PC-3 (cell line): ENCODE results near the gene HCAR2. TPM values are rescaled to one million over a fixed set of nuclear protein-coding genes. Genes with fewer than 3 reads are reported as not detected.
"Not testable (repeated sequence)": the region's sequence is repeated elsewhere in the genome, so short reads cannot be mapped to it uniquely, and the experiment has no call there.

Experiments
- ATAC-seq: fragments of 200-7000 bp; cut with Tn5 transposase; 2 replicates; pipeline ENCODE4 v1.9.1; 2020; ENCODE audit warnings: mild to moderate bottlenecking, moderate library complexity
- BruUV-seq: library from RNA; stranded (reverse); fragments of 400-500 nt; replicated peaks from 2 replicates; lab custom pipeline; 2021; lab: Mats Ljungman, UMichigan
- CTCF ChIA-PET: fragments of 300-600 bp; sonication (Branson Sonifier 250); formaldehyde crosslinking; loops from one replicate; lab custom pipeline; 2022; ENCODE audit warnings: antibody characterized with exemption; lab: Charles Lee
- POLR2A ChIA-PET: fragments of 300-600 bp; sonication (Branson Sonifier 250); formaldehyde crosslinking; loops from one replicate; lab custom pipeline; 2022; ENCODE audit warnings: antibody characterized with exemption; ENCODE audit not compliant: unreplicated experiment; lab: Charles Lee
- DNase-seq: peaks from one replicate; pipeline ENCODE4 v3.0.0-alpha.2; 2015
- H2AFZ ChIP-seq: fragments of 300-600 bp; sonication (generic); 2 replicates; pipeline ENCODE4 v1.6.0; 2016; ENCODE audit warnings: antibody characterized with exemption, low read length
- H3F3A ChIP-seq: fragments of 300-600 bp; sonication (generic); one replicate; pipeline ENCODE4 v1.6.0; 2017; ENCODE audit warnings: antibody characterized with exemption, low read length, control low read depth, mild to moderate bottlenecking; ENCODE audit not compliant: unreplicated experiment
- H3K27ac ChIP-seq: fragments of 300-600 bp; sonication (generic); 2 replicates; pipeline ENCODE4 v1.5.1; 2016; ENCODE audit warnings: mild to moderate bottlenecking, low read length
- H3K27me3 ChIP-seq: fragments of 300-600 bp; sonication (generic); 2 replicates; pipeline ENCODE4 v1.6.1; 2016; ENCODE audit warnings: low read length, mixed read lengths
- H3K36me3 ChIP-seq: fragments of 300-600 bp; sonication (generic); 2 replicates; pipeline ENCODE4 v1.6.1; 2016; ENCODE audit warnings: low read depth, mixed run types, low read length, mixed read lengths
- H3K4me1 ChIP-seq: fragments of 300-600 bp; sonication (generic); 2 replicates; pipeline ENCODE4 v1.5.1; 2016; ENCODE audit warnings: low read length; ENCODE audit not compliant: insufficient read depth
- H3K4me2 ChIP-seq: fragments of 300-600 bp; sonication (generic); 2 replicates; pipeline ENCODE4 v1.6.0; 2016; ENCODE audit warnings: low read length
- H3K4me3 ChIP-seq: fragments of 300-600 bp; sonication (generic); 2 replicates; pipeline ENCODE4 v1.5.1; 2016; ENCODE audit warnings: mild to moderate bottlenecking, low read length, mixed read lengths
- H3K79me2 ChIP-seq: fragments of 300-600 bp; sonication (generic); 2 replicates; pipeline ENCODE4 v1.6.1; 2017; ENCODE audit warnings: low read length, mixed read lengths
- H3K9ac ChIP-seq: fragments of 300-600 bp; sonication (generic); 2 replicates; pipeline ENCODE4 v1.6.0; 2016; ENCODE audit warnings: mild to moderate bottlenecking, low read length
- H3K9me2 ChIP-seq: fragments of 300-600 bp; sonication (generic); replicated peaks from 2 replicates; pipeline ENCODE4 v1.6.1; 2016; ENCODE audit warnings: mixed run types, low read length, mixed read lengths
- H3K9me3 ChIP-seq: fragments of 300-600 bp; sonication (generic); 2 replicates; pipeline ENCODE4 v1.6.1; 2016; ENCODE audit warnings: low read length, mixed read lengths
- H4K20me1 ChIP-seq: fragments of 300-600 bp; sonication (generic); 2 replicates; pipeline ENCODE4 v1.6.1; 2016; ENCODE audit warnings: low read length, mixed read lengths
- CTCF ChIP-seq: fragments of 300-600 bp; sonication (generic); conservative IDR thresholded peaks from 2 replicates; pipeline ENCODE4 v1.5.1; 2017; ENCODE audit warnings: antibody characterized with exemption, low read depth, mild to moderate bottlenecking, low read length
- EZH2 ChIP-seq: fragments of 300-600 bp; sonication (generic); IDR thresholded peaks from one replicate; pipeline ENCODE4 v1.6.1; 2017; ENCODE audit warnings: antibody characterized with exemption, mild to moderate bottlenecking, low read length; ENCODE audit not compliant: unreplicated experiment
- EZH2phosphoT487 ChIP-seq: fragments of 300-600 bp; sonication (generic); IDR thresholded peaks from 2 replicates; pipeline ENCODE4 v1.6.1; 2018; ENCODE audit warnings: mild to moderate bottlenecking, antibody characterized with exemption, low read length, borderline replicate concordance
- intact Hi-C: fragments of 100-400 bp; cut with micrococcal nuclease; formaldehyde crosslinking; loops from 2 replicates; pipeline ENCODE4 v1.9.0; 2023
- total RNA-seq: library from RNA; depleted of rRNA; stranded (reverse); fragments of >200 nt; gene quantifications from 2 replicates; pipeline ENCODE4 v1.2.3, GENCODE V29; 2014

HCAR2 gene
- total RNA-seq, 1 experiment from 2014 or later, result not detected

- no peak for TF ChIP-seq EZH2phosphoT487
- Histone ChIP-seq H3F3A (no peaks in the 10 kb centered on the region), H3K27ac (no peak overlapping the region), H2AFZ (no peak overlapping the region), H3K9me2 (no peaks in the 10 kb centered on the region), H3K27me3 (no peaks in the 10 kb centered on the region), H3K4me3 (no peak overlapping the region), H3K36me3 (no peaks in the 10 kb centered on the region), H3K9ac (no peak overlapping the region), H3K79me2 (no peaks in the 10 kb centered on the region), H3K4me1 (peaks cover 8% of the 10 kb centered on the region), H3K9me3 (no peaks in the 10 kb centered on the region), H3K4me2 (no peak overlapping the region), H4K20me1 (no peaks in the 10 kb centered on the region)
- BruUV-seq, result no TSS peak
- DNase-seq, result no peak
- ChIA-PET CTCF (no interaction called here), POLR2A (no interaction called here)
- ATAC-seq, result no peak
- intact Hi-C loops, result no loop called here
Observed at GRCh38 chr12:122684297-122684813, 18.8 kb downstream of the HCAR2 start.

DNA sequence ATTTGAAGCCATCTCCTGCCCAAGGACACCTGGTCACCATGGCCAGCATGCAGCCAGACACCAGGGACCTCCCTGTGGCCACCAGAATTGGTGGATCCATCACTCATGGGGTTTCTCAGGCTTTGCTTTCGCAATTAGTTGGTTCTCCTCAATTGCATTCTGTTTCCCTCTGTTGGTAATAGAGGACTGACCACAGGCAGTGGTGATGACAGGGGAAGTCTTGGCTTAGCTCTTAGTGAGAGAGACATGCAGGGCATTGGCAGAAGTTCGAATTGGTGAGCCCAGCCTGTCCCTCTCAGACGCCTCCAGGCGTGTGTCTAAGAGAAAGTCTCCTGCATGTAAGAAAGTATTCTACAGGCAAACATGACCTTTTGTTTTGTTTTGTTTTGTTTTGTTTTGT is 21.3 kb downstream of the HCAR2 start:
- intact Hi-C loops, result no loop called here
- Histone ChIP-seq H3K4me2 (no peak overlapping the region), H3K27me3 (no peaks in the 10 kb centered on the region), H3K9me2 (no peaks in the 10 kb centered on the region), H3K36me3 (no peaks in the 10 kb centered on the region), H3K27ac (no peak overlapping the region), H4K20me1 (no peaks in the 10 kb centered on the region), H3K4me3 (no peak overlapping the region), H3K79me2 (no peaks in the 10 kb centered on the region), H3K4me1 (peaks cover 24% of the 10 kb centered on the region), H3K9ac (no peak overlapping the region), H2AFZ (no peak overlapping the region), H3F3A (no peaks in the 10 kb centered on the region), H3K9me3 (no peaks in the 10 kb centered on the region)
- TF ChIP-seq CTCF, result no peak
- TF ChIP-seq EZH2phosphoT487, result no peak
- no peak for TF ChIP-seq EZH2
- no peak for DNase-seq
- no peak for ATAC-seq
- no TSS peak for BruUV-seq
- ChIA-PET POLR2A (no interaction called here), CTCF (no interaction called here)

DNA sequence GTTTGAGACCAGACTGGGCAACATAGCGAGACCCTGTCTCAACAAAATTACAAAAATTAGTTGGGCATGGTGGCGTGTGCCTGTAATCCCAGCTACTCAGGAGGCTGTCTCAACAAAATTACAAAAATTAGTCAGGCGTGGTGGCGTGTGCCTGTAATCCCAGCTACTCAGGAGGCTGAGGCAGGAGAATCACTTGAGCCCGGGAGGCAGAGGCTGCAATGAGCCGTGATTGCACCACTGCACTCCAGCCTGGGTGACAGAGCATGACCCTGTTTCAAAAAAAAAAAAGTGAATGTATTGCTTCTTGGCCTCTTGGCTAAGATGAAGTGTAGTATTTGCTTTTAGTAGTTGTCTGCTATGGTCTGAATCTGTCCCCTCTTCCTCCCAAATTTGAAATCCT is 22.2 kb downstream of the HCAR2 start:
- H2AFZ ChIP-seq, H3K79me2 ChIP-seq, BruUV-seq, H3K9ac ChIP-seq, intact Hi-C loops, H4K20me1 ChIP-seq, H3F3A ChIP-seq, POLR2A ChIA-PET, DNase-seq, H3K27ac ChIP-seq, H3K4me3 ChIP-seq, CTCF ChIA-PET, H3K9me2 ChIP-seq, H3K4me2 ChIP-seq, H3K9me3 ChIP-seq, H3K27me3 ChIP-seq, ATAC-seq, H3K36me3 ChIP-seq: not testable (repeated sequence)
- peaks cover 24% of the 10 kb centered on the region for H3K4me1 ChIP-seq

- not testable (repeated sequence) for H3K79me2 ChIP-seq, H3K9ac ChIP-seq, H2AFZ ChIP-seq, H3K36me3 ChIP-seq, H3F3A ChIP-seq, H3K9me2 ChIP-seq, H3K4me3 ChIP-seq, H3K27me3 ChIP-seq, H3K4me2 ChIP-seq, H4K20me1 ChIP-seq, H3K9me3 ChIP-seq, ATAC-seq, BruUV-seq, H3K27ac ChIP-seq, DNase-seq
- ChIA-PET CTCF (interaction anchor here (0.6 kb wide), 1 partner anchor 9 kb away, joined by 3 read pairs; no protein-coding TSS in a partner anchor), POLR2A (interaction anchor here (0.6 kb wide), 1 partner anchor 41 kb away, joined by 3 read pairs; no protein-coding TSS in a partner anchor)
- intact Hi-C loops, result loop anchor here (5.0 kb wide), 1 partner anchor 51 kb away; no protein-coding TSS in a partner anchor
- peaks cover 24% of the 10 kb centered on the region for H3K4me1 ChIP-seq
Observed at GRCh38 chr12:122676781-122677180, 26.4 kb downstream of the HCAR2 start.

- H3K79me2 ChIP-seq, H3K4me2 ChIP-seq, H3K9me2 ChIP-seq, H3F3A ChIP-seq, H3K27ac ChIP-seq, DNase-seq, ATAC-seq, H3K36me3 ChIP-seq, H4K20me1 ChIP-seq, H3K4me3 ChIP-seq, H3K9ac ChIP-seq, H3K9me3 ChIP-seq, H3K27me3 ChIP-seq, H2AFZ ChIP-seq, BruUV-seq: not testable (repeated sequence)
- ChIA-PET CTCF (interaction anchor here (0.6 kb wide), 1 partner anchor 10 kb away, joined by 3 read pairs; no protein-coding TSS in a partner anchor), POLR2A (interaction anchor here (0.6 kb wide), 1 partner anchor 40 kb away, joined by 3 read pairs; no protein-coding TSS in a partner anchor)
- H3K4me1 ChIP-seq, result peaks cover 24% of the 10 kb centered on the region
- intact Hi-C loops, result loop anchor here (5.0 kb wide), 1 partner anchor 51 kb away; no protein-coding TSS in a partner anchor
Observed at GRCh38 chr12:122676015-122676414, 27.1 kb downstream of the HCAR2 start.
